T-helper 17 cell (primary cell): ENCODE measurements around the gene ITPR1. TPM values are rescaled to one million over a fixed set of nuclear protein-coding genes. Genes with fewer than 3 reads are reported as not detected.

Source experiments
- ATAC-seq: fragments of 150-1000 bp; cut with Tn5 transposase; 2 replicates; pipeline ENCODE4 v1.10.0; 2021; ENCODE audit warnings: mild to moderate bottlenecking, moderate library complexity
- DNase-seq, 3 donors: peaks; one replicate each; pipeline versions ENCODE4 v3.0.0 to v3.0.0-alpha.2; 2020 to 2021
- H3K9me3 ChIP-seq: one replicate; pipeline ENCODE4 v1.7.0; 2013; ENCODE audit warnings: low read length, mild to moderate bottlenecking; ENCODE audit not compliant: control insufficient read depth, poor library complexity, severe bottlenecking
- H3K27ac Mint-ChIP-seq: one replicate; pipeline ENCODE4 v1.8.0; 2022; ENCODE audit warnings: mild to moderate bottlenecking, moderate library complexity, mixed read lengths
- H3K27me3 Mint-ChIP-seq: one replicate; pipeline ENCODE4 v1.8.0; 2022; ENCODE audit warnings: mixed read lengths
- H3K36me3 Mint-ChIP-seq: one replicate; pipeline ENCODE4 v1.8.0; 2022; ENCODE audit warnings: low read depth, mixed read lengths
- H3K4me1 Mint-ChIP-seq: one replicate; pipeline ENCODE4 v1.8.0; 2022; ENCODE audit warnings: mild to moderate bottlenecking, mixed read lengths
- H3K4me3 Mint-ChIP-seq: one replicate; pipeline ENCODE4 v1.8.0; 2022; ENCODE audit warnings: mild to moderate bottlenecking, moderate library complexity, mixed read lengths
- total RNA-seq, 4 donors: library from RNA in 2 of 4; stranded (reverse) in 2 of 4; gene quantifications; one replicate each; pipeline ENCODE4 v1.2.3 and lab custom pipeline; 2022 to 2026

The ITPR1 gene
- total RNA-seq, 2 donors from 2014 or later: 92.0 to 102 TPM

- H3K9me3 ChIP-seq: no peaks in the 10 kb centered on the region
- Mint-ChIP-seq H3K4me1 (peaks cover 19% of the 10 kb centered on the region), H3K27me3 (no peaks in the 10 kb centered on the region), H3K36me3 (peaks cover 5% of the 10 kb centered on the region), H3K4me3 (no peak overlapping the region), H3K27ac (peak overlapping the region; percentile 81)
- DNase-seq (no peak), ATAC-seq (no peak)
Measured at GRCh38 chr3:4719046-4719501, 225.9 kb downstream of the ITPR1 start.

- DNase-seq (peak in 2 of 3 donors; percentile 15 to 16), ATAC-seq (peak; percentile 82)
- Mint-ChIP-seq H3K4me1 (peaks cover 20% of the 10 kb centered on the region), H3K4me3 (no peak overlapping the region), H3K36me3 (peaks cover 10% of the 10 kb centered on the region), H3K27ac (peak overlapping the region; percentile 81), H3K27me3 (no peaks in the 10 kb centered on the region)
- no peaks in the 10 kb centered on the region for H3K9me3 ChIP-seq
Measured at GRCh38 chr3:4720316-4721075, 227.3 kb downstream of the ITPR1 start.

- H3K4me3 Mint-ChIP-seq: no peak overlapping the region
- DNase-seq (no peak), ATAC-seq (peak; percentile 9)
- H3K36me3 Mint-ChIP-seq: peaks cover 12% of the 10 kb centered on the region
- no peaks in the 10 kb centered on the region for H3K9me3 ChIP-seq
- no peaks in the 10 kb centered on the region for H3K27me3 Mint-ChIP-seq
- H3K4me1 Mint-ChIP-seq: peaks cover 20% of the 10 kb centered on the region
- H3K27ac Mint-ChIP-seq: peak overlapping the region; percentile 81
Measured at GRCh38 chr3:4721511-4721911, 228.4 kb downstream of the ITPR1 start.

GRCh38 chr3:4722103-4722502 is 229.0 kb downstream of the ITPR1 start:
- Mint-ChIP-seq H3K4me3 (no peak overlapping the region), H3K27ac (peak overlapping the region; percentile 81), H3K36me3 (peaks cover 12% of the 10 kb centered on the region), H3K27me3 (no peaks in the 10 kb centered on the region), H3K4me1 (peaks cover 22% of the 10 kb centered on the region)
- peak; percentile 70 for ATAC-seq
- no peaks in the 10 kb centered on the region for H3K9me3 ChIP-seq
- DNase-seq: no peak

- DNase-seq (no peak), ATAC-seq (no peak)
- Mint-ChIP-seq H3K4me1 (peaks cover 25% of the 10 kb centered on the region), H3K4me3 (peak overlapping the region; percentile 15), H3K36me3 (peaks cover 11% of the 10 kb centered on the region), H3K27ac (no peak overlapping the region), H3K27me3 (no peaks in the 10 kb centered on the region)
- no peaks in the 10 kb centered on the region for H3K9me3 ChIP-seq
Measured at GRCh38 chr3:4724051-4724629, 231.0 kb downstream of the ITPR1 start.

- Mint-ChIP-seq H3K36me3 (peaks cover 14% of the 10 kb centered on the region), H3K4me1 (peaks cover 15% of the 10 kb centered on the region), H3K27me3 (no peaks in the 10 kb centered on the region), H3K27ac (peak overlapping the region; percentile 14), H3K4me3 (no peak overlapping the region)
- H3K9me3 ChIP-seq: no peaks in the 10 kb centered on the region
- DNase-seq: no peak
- ATAC-seq: no peak
Measured at GRCh38 chr3:4726549-4726948, 233.4 kb downstream of the ITPR1 start.

GRCh38 chr3:4729061-4729973 is 236.2 kb downstream of the ITPR1 start:
- H3K9me3 ChIP-seq: no peaks in the 10 kb centered on the region
- no peak for ATAC-seq
- no peak for DNase-seq
- Mint-ChIP-seq H3K36me3 (peaks cover 14% of the 10 kb centered on the region), H3K27ac (peak overlapping the region; percentile 29), H3K4me1 (peaks cover 14% of the 10 kb centered on the region), H3K4me3 (no peak overlapping the region), H3K27me3 (no peaks in the 10 kb centered on the region)

GRCh38 chr3:4730719-4731118 is 237.6 kb downstream of the ITPR1 start:
- Mint-ChIP-seq H3K27me3 (no peaks in the 10 kb centered on the region), H3K4me3 (no peak overlapping the region), H3K36me3 (peaks cover 9% of the 10 kb centered on the region), H3K27ac (peak overlapping the region; percentile 67), H3K4me1 (peaks cover 16% of the 10 kb centered on the region)
- DNase-seq (no peak), ATAC-seq (no peak)
- no peaks in the 10 kb centered on the region for H3K9me3 ChIP-seq

- Mint-ChIP-seq H3K4me3 (no peak overlapping the region), H3K27me3 (no peaks in the 10 kb centered on the region), H3K4me1 (peaks cover 23% of the 10 kb centered on the region), H3K27ac (peak overlapping the region; percentile 67), H3K36me3 (peaks cover 6% of the 10 kb centered on the region)
- no peaks in the 10 kb centered on the region for H3K9me3 ChIP-seq
- ATAC-seq (no peak), DNase-seq (no peak)
Measured at GRCh38 chr3:4731543-4732111, 238.5 kb downstream of the ITPR1 start.

- peaks cover 34% of the 10 kb centered on the region for H3K4me1 Mint-ChIP-seq
- no peaks in the 10 kb centered on the region for H3K27me3 Mint-ChIP-seq
Measured at GRCh38 chr3:4732925-4733324, 239.8 kb downstream of the ITPR1 start.

GRCh38 chr3:4734454-4734853 is 241.3 kb downstream of the ITPR1 start:
- Mint-ChIP-seq H3K4me3 (no peak overlapping the region), H3K27ac (peak overlapping the region; percentile 83)
- ATAC-seq: no peak

More at GRCh38 chr3:4732925-4733324, 239.8 kb downstream of the ITPR1 start:
- no peaks in the 10 kb centered on the region for H3K9me3 ChIP-seq
- peaks cover 4% of the 10 kb centered on the region for H3K36me3 Mint-ChIP-seq
- no peak overlapping the region for H3K4me3 Mint-ChIP-seq
- DNase-seq: no peak
- no peak for ATAC-seq
- H3K27ac Mint-ChIP-seq: peak overlapping the region; percentile 67

GRCh38 chr3:4735243-4735642 is 242.1 kb downstream of the ITPR1 start:
- ATAC-seq: no peak
- peaks cover 2% of the 10 kb centered on the region for H3K36me3 Mint-ChIP-seq
- no peaks in the 10 kb centered on the region for H3K9me3 ChIP-seq
- DNase-seq: no peak
- peak overlapping the region; percentile 16 for H3K27ac Mint-ChIP-seq
- H3K4me3 Mint-ChIP-seq: no peak overlapping the region
- H3K4me1 Mint-ChIP-seq: peaks cover 39% of the 10 kb centered on the region
- no peaks in the 10 kb centered on the region for H3K27me3 Mint-ChIP-seq

More at GRCh38 chr3:4734454-4734853, 241.3 kb downstream of the ITPR1 start:
- Mint-ChIP-seq H3K36me3 (peaks cover 2% of the 10 kb centered on the region), H3K27me3 (no peaks in the 10 kb centered on the region), H3K4me1 (peaks cover 36% of the 10 kb centered on the region)
- DNase-seq: no peak
- H3K9me3 ChIP-seq: no peaks in the 10 kb centered on the region
